ENCODE data around the gene SBK2. TPM values are rescaled to one million over a fixed set of nuclear protein-coding genes. Genes with fewer than 3 reads are reported as not detected.

The SBK2 gene
- total RNA-seq, 2 experiments from 2014 or later, result not detected

DNA sequence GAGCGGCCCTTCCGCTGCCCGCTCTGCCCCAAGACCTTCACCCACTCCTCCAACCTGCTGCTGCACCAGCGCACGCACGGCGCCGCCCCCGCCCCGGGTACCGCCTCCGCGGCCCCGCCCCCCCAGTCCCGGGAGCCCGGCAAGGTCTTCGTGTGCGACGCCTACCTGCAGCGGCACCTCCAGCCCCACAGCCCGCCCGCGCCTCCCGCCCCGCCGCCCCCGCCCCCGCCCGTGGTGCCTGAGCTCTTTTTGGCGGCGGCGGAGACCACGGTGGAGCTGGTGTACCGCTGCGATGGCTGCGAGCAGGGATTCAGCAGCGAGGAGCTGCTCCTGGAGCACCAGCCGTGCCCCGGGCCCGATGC is 55.2 kb downstream of the SBK2 start:
- H3K4me1 Mint-ChIP-seq, result peaks cover 31% of the 10 kb centered on the region

DNA sequence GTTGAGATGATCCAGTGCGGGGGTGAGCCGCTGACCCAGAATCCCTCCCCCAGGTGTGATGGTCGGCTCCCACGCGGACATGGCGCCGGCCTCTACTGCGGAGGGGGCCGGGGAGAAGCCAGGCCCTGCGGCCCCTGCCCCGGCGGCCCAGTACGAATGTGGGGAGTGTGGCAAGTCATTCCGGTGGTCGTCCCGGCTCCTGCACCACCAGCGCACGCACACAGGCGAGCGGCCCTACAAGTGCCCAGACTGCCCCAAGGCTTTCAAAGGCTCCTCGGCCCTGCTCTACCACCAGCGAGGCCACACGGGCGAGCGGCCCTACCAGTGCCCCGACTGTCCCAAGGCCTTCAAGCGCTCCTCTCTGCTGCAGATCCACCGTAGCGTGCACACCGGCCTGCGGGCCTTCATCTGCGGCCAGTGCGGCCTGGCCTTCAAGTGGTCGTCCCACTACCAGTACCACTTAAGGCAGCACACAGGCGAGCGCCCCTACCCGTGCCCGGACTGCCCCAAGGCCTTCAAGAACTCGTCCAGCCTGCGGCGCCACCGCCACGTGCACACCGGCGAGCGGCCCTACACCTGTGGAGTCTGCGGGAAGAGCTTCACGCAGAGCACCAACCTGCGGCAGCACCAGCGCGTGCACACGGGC is 55.7 kb downstream of the SBK2 start:
- no peak overlapping the region for H3K27ac Mint-ChIP-seq
- H3K4me3 Mint-ChIP-seq, result no peak overlapping the region
- peaks cover 31% of the 10 kb centered on the region for H3K4me1 Mint-ChIP-seq
- H3K9me3 Mint-ChIP-seq, result no peaks in the 10 kb centered on the region
- H3K27me3 Mint-ChIP-seq, result no peaks in the 10 kb centered on the region
- peaks cover 2% of the 10 kb centered on the region for H3K36me3 Mint-ChIP-seq
- no peak for DNase-seq

More for the DNA sequence above, 55.2 kb downstream of the SBK2 start:
- Mint-ChIP-seq H3K36me3 (peaks cover 2% of the 10 kb centered on the region), H3K9me3 (no peaks in the 10 kb centered on the region), H3K27ac (no peak overlapping the region), H3K27me3 (no peaks in the 10 kb centered on the region), H3K4me3 (no peak overlapping the region)
- no peak for DNase-seq

DNA sequence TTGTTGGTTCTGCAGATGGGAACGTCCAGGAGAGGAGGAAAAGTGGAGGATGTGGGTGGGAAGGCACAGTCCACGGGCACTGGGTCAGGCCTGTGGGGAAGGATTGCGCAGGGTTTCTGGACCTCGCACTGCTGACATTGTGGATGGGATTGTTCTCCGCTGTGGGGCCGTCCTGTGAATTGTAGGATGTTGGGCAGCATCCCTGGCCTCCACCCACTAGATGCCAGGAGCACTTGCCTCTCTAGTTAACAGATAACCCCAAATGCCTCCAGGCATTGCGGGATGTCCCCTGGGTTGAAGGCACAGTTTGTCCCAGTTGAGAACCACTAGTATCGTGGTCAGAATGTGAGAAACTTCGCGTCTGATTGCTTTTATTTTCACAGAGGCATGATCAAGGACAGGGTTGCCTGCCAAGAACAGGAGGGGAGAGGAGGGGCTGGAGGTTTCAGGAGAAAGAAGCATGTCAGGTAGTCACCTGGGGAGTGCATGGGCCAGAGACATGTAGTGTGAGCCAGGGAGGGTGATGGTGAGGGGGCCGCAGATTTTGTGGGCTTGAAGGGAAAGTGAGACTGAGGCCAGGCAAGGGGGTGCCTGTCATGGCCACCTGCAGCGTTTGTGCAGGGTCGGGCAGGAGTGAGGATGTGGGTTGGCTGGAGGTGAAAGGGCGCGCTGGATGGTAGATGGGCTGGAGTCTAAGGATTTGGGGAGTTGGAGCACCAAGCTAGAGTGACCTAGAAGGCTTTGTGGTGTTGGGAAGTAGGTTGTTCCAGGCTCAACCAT is 57.3 kb downstream of the SBK2 start:
- H3K27ac Mint-ChIP-seq, result no peak overlapping the region
- peaks cover 2% of the 10 kb centered on the region for H3K36me3 Mint-ChIP-seq
- H3K27me3 Mint-ChIP-seq, result no peaks in the 10 kb centered on the region
- H3K9me3 Mint-ChIP-seq, result no peaks in the 10 kb centered on the region
- H3K4me1 Mint-ChIP-seq, result peaks cover 33% of the 10 kb centered on the region
- H3K4me3 Mint-ChIP-seq, result no peak overlapping the region
- no peak for DNase-seq

DNA sequence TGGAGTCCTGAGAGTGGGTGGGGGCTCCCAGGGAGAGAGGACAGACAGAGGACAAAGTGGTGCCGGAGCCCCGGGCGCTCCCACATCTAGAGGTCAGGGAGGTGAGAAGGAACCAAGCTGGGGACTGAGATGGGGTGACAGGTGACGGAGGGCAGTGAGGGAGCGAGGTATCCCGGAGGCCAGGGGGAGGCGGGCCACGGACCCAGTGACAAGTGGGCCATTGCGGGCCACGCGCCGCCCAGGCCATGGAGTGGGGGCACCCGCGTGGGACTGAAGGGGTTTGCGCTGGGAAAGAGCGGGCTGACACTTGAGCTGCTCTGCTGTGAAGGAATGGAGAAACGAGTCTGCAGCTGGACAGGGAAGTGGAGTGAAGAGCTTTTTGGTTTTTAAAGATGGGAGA is 57.9 kb downstream of the SBK2 start:
- no peak for DNase-seq
- peaks cover 2% of the 10 kb centered on the region for H3K36me3 Mint-ChIP-seq
- H3K4me1 Mint-ChIP-seq, result peaks cover 33% of the 10 kb centered on the region
- no peak overlapping the region for H3K27ac Mint-ChIP-seq
- H3K9me3 Mint-ChIP-seq, result no peaks in the 10 kb centered on the region
- H3K27me3 Mint-ChIP-seq, result no peaks in the 10 kb centered on the region
- H3K4me3 Mint-ChIP-seq, result no peak overlapping the region

Other genes starting within 250 kb of the SBK2 start
- gene TMEM150B, start 211.8 kb downstream of the SBK2 start, total RNA-seq, result not detected
- 10 to 100 TPM; 14.9 to 15.4 TPM for gene KMT5C, start 197.3 kb downstream of the SBK2 start, total RNA-seq
- gene COX6B2, start 182.4 kb downstream of the SBK2 start, total RNA-seq, result not detected
- gene GARIN5B, start 173.9 kb downstream of the SBK2 start, total RNA-seq, result not detected
- not detected for gene IL11, start 166.7 kb downstream of the SBK2 start, total RNA-seq
- not detected for gene TMEM190, start 160.3 kb downstream of the SBK2 start, total RNA-seq
- 10 to 100 TPM; 10.1 to 10.8 TPM for gene TMEM238, start 152.8 kb downstream of the SBK2 start, total RNA-seq
- gene RPL28, start 151.2 kb downstream of the SBK2 start, total RNA-seq, result 1,000 to 10,000 TPM; 2,585 to 2,613 TPM
- gene UBE2S, start 129.3 kb downstream of the SBK2 start, total RNA-seq, result 100 to 1,000 TPM; 323 to 325 TPM
- gene SHISA7, start 93.8 kb downstream of the SBK2 start, total RNA-seq, result not detected
- 10 to 100 TPM; 35.7 to 37.5 TPM for gene ISOC2, start 75.5 kb downstream of the SBK2 start, total RNA-seq
- not detected for gene C19orf85, start 72.4 kb downstream of the SBK2 start, total RNA-seq
- gene ZNF628, start 60.5 kb downstream of the SBK2 start, total RNA-seq, result 10 to 100 TPM in 1 of 2 experiments, 1 to 10 TPM in 1; 8.8 to 10.3 TPM
- gene NAT14, start 51.9 kb downstream of the SBK2 start, total RNA-seq, result 10 to 100 TPM; 24.8 to 24.9 TPM
- 1 to 10 TPM in 1 of 2 experiments, under 1 TPM in 1; 0.46 to 1.4 TPM for gene SSC5D, start 48.7 kb downstream of the SBK2 start, total RNA-seq
- gene SBK3, start 8.4 kb upstream of the SBK2 start, total RNA-seq, result not detected
- gene ZNF579, start 43.7 kb upstream of the SBK2 start, total RNA-seq, result 1 to 10 TPM; 5.5 to 6.1 TPM
- gene FIZ1, start 62.4 kb upstream of the SBK2 start, total RNA-seq, result 10 to 100 TPM; 19.8 to 20.7 TPM
- gene ZNF524, start 63.2 kb upstream of the SBK2 start, total RNA-seq, result 10 to 100 TPM; 10.8 to 11.5 TPM
- gene ZNF865, start 68.5 kb upstream of the SBK2 start, total RNA-seq, result 10 to 100 TPM; 10.5 to 10.7 TPM
- gene ZNF784, start 87.4 kb upstream of the SBK2 start, total RNA-seq, result 1 to 10 TPM; 3.7 to 3.9 TPM
- gene ZNF580, start 103.9 kb upstream of the SBK2 start, total RNA-seq, result 10 to 100 TPM; 29.6 to 30.6 TPM
- gene ZNF581, start 106.5 kb upstream of the SBK2 start, total RNA-seq, result 10 to 100 TPM; 39.9 to 42.3 TPM
- gene CCDC106, start 111.1 kb upstream of the SBK2 start, total RNA-seq, result 10 to 100 TPM; 10.9 to 12.0 TPM
- gene U2AF2, start 117.9 kb upstream of the SBK2 start, total RNA-seq, result 100 to 1,000 TPM; 341 to 345 TPM
- gene EPN1, start 138.1 kb upstream of the SBK2 start, total RNA-seq, result 10 to 100 TPM; 37.1 to 39.5 TPM
- not detected for gene NLRP9, start 201.3 kb upstream of the SBK2 start, total RNA-seq
- not detected for gene RFPL4A, start 222.0 kb upstream of the SBK2 start, total RNA-seq
- not detected for gene RFPL4AL1, start 232.0 kb upstream of the SBK2 start, total RNA-seq